ENCODE results near the gene HYLS1. TPM values are rescaled to one million over a fixed set of nuclear protein-coding genes. Genes with fewer than 3 reads are reported as not detected.

HYLS1 gene
- total RNA-seq, 1 donor from 2014 or later, result 4.5 TPM

- Mint-ChIP-seq H3K27ac (ENCODE audit: unreplicated experiment) (no peak overlapping the region), H3K9me3 (ENCODE audit: low read depth) (no peaks in the 10 kb centered on the region), H3K36me3 (ENCODE audit: low read depth) (no peaks in the 10 kb centered on the region), H3K4me3 (ENCODE audit: unreplicated experiment) (no peak overlapping the region), H3K4me1 (ENCODE audit: low read depth) (no peaks in the 10 kb centered on the region), H3K27me3 (ENCODE audit: low read depth) (peaks cover 8% of the 10 kb centered on the region)
- TF ChIP-seq CTCF (IDR thresholded peaks at IDR 0.05), result no peak
- DNase-seq (ENCODE audit: low spot score), result no peak
These were observed 60.2 kb downstream of the HYLS1 start for GRCh38 chr11:125947419-125948277.

- no peak overlapping the region for H3K27ac Mint-ChIP-seq (ENCODE audit: unreplicated experiment)
These were observed 61.0 kb downstream of the HYLS1 start for GRCh38 chr11:125948278-125949051.

GRCh38 chr11:125949271-125950177 is 62.1 kb downstream of the HYLS1 start:
- DNase-seq (ENCODE audit: low spot score), result no peak
- H3K4me1 Mint-ChIP-seq (ENCODE audit: low read depth), result no peaks in the 10 kb centered on the region
- TF ChIP-seq CTCF (IDR thresholded peaks at IDR 0.05), result no peak
- H3K9me3 Mint-ChIP-seq (ENCODE audit: low read depth), result no peaks in the 10 kb centered on the region
- no peaks in the 10 kb centered on the region for H3K36me3 Mint-ChIP-seq (ENCODE audit: low read depth)
- H3K27ac Mint-ChIP-seq (ENCODE audit: unreplicated experiment), result no peak overlapping the region
- no peak overlapping the region for H3K4me3 Mint-ChIP-seq (ENCODE audit: unreplicated experiment)
- peaks cover 2% of the 10 kb centered on the region for H3K27me3 Mint-ChIP-seq (ENCODE audit: low read depth)

More at GRCh38 chr11:125948278-125949051, 61.0 kb downstream of the HYLS1 start:
- H3K4me1 Mint-ChIP-seq (ENCODE audit: low read depth), result no peaks in the 10 kb centered on the region
- H3K4me3 Mint-ChIP-seq (ENCODE audit: unreplicated experiment), result no peak overlapping the region
- H3K27me3 Mint-ChIP-seq (ENCODE audit: low read depth), result peaks cover 8% of the 10 kb centered on the region
- TF ChIP-seq CTCF (IDR thresholded peaks at IDR 0.05), result no peak
- H3K9me3 Mint-ChIP-seq (ENCODE audit: low read depth), result no peaks in the 10 kb centered on the region
- no peaks in the 10 kb centered on the region for H3K36me3 Mint-ChIP-seq (ENCODE audit: low read depth)
- no peak for DNase-seq (ENCODE audit: low spot score)

GRCh38 chr11:125950178-125950490 is 62.7 kb downstream of the HYLS1 start:
- H3K27me3 Mint-ChIP-seq (ENCODE audit: low read depth), result peaks cover 2% of the 10 kb centered on the region
- no peaks in the 10 kb centered on the region for H3K36me3 Mint-ChIP-seq (ENCODE audit: low read depth)
- no peak for DNase-seq (ENCODE audit: low spot score)
- TF ChIP-seq CTCF (IDR thresholded peaks at IDR 0.05), result no peak
- H3K4me3 Mint-ChIP-seq (ENCODE audit: unreplicated experiment), result no peak overlapping the region
- no peaks in the 10 kb centered on the region for H3K4me1 Mint-ChIP-seq (ENCODE audit: low read depth)
- no peak overlapping the region for H3K27ac Mint-ChIP-seq (ENCODE audit: unreplicated experiment)
- no peaks in the 10 kb centered on the region for H3K9me3 Mint-ChIP-seq (ENCODE audit: low read depth)

Other genes starting within 250 kb of the HYLS1 start
- 0.20 to 0.56 TPM in 2 of 3 replicates, not detected in the other for gene ACRV1, start 206.8 kb upstream of the HYLS1 start, total RNA-seq
- gene PATE1, start 141.4 kb upstream of the HYLS1 start, total RNA-seq, result not detected in 3 replicates
- not detected in 3 replicates for gene PATE2, start 108.8 kb upstream of the HYLS1 start, total RNA-seq
- gene PATE3, start 99.5 kb upstream of the HYLS1 start, total RNA-seq, result not detected in 3 replicates
- not detected in 3 replicates for gene PATE4, start 54.4 kb upstream of the HYLS1 start, total RNA-seq
- 7.7 to 10.0 TPM (median 8.4 TPM) in 3 replicates for gene PUS3, start 15.5 kb downstream of the HYLS1 start, total RNA-seq
- not detected in 3 replicates for gene DDX25, start 16.8 kb downstream of the HYLS1 start, total RNA-seq
- not detected in 3 replicates for gene VSIG10L2, start 58.4 kb downstream of the HYLS1 start, total RNA-seq
- gene CDON, start 175.2 kb downstream of the HYLS1 start, total RNA-seq, result 17.6 to 26.8 TPM (median 19.9 TPM) in 3 replicates